PC-3 (cell line): Measurements from ENCODE around the gene DSG2. TPM values are rescaled to one million over a fixed set of nuclear protein-coding genes. Genes with fewer than 3 reads are reported as not detected.

Source experiments
- ATAC-seq: fragments of 200-7000 bp; cut with Tn5 transposase; 2 replicates; pipeline ENCODE4 v1.9.1; 2020; ENCODE audit warnings: mild to moderate bottlenecking, moderate library complexity
- BruUV-seq: library from RNA; stranded (reverse); fragments of 400-500 nt; replicated peaks from 2 replicates; lab custom pipeline; 2021; lab: Mats Ljungman, UMichigan
- CTCF ChIA-PET: fragments of 300-600 bp; sonication (Branson Sonifier 250); formaldehyde crosslinking; loops from one replicate; lab custom pipeline; 2022; ENCODE audit warnings: antibody characterized with exemption; lab: Charles Lee
- POLR2A ChIA-PET: fragments of 300-600 bp; sonication (Branson Sonifier 250); formaldehyde crosslinking; loops from one replicate; lab custom pipeline; 2022; ENCODE audit warnings: antibody characterized with exemption; ENCODE audit not compliant: unreplicated experiment; lab: Charles Lee
- DNase-seq: peaks from one replicate; pipeline ENCODE4 v3.0.0-alpha.2; 2015
- H2AFZ ChIP-seq: fragments of 300-600 bp; sonication (generic); 2 replicates; pipeline ENCODE4 v1.6.0; 2016; ENCODE audit warnings: antibody characterized with exemption, low read length
- H3F3A ChIP-seq: fragments of 300-600 bp; sonication (generic); one replicate; pipeline ENCODE4 v1.6.0; 2017; ENCODE audit warnings: antibody characterized with exemption, low read length, control low read depth, mild to moderate bottlenecking; ENCODE audit not compliant: unreplicated experiment
- H3K27ac ChIP-seq: fragments of 300-600 bp; sonication (generic); 2 replicates; pipeline ENCODE4 v1.5.1; 2016; ENCODE audit warnings: mild to moderate bottlenecking, low read length
- H3K27me3 ChIP-seq: fragments of 300-600 bp; sonication (generic); 2 replicates; pipeline ENCODE4 v1.6.1; 2016; ENCODE audit warnings: low read length, mixed read lengths
- H3K36me3 ChIP-seq: fragments of 300-600 bp; sonication (generic); 2 replicates; pipeline ENCODE4 v1.6.1; 2016; ENCODE audit warnings: low read depth, mixed run types, low read length, mixed read lengths
- H3K4me1 ChIP-seq: fragments of 300-600 bp; sonication (generic); 2 replicates; pipeline ENCODE4 v1.5.1; 2016; ENCODE audit warnings: low read length; ENCODE audit not compliant: insufficient read depth
- H3K4me2 ChIP-seq: fragments of 300-600 bp; sonication (generic); 2 replicates; pipeline ENCODE4 v1.6.0; 2016; ENCODE audit warnings: low read length
- H3K4me3 ChIP-seq: fragments of 300-600 bp; sonication (generic); 2 replicates; pipeline ENCODE4 v1.5.1; 2016; ENCODE audit warnings: mild to moderate bottlenecking, low read length, mixed read lengths
- H3K79me2 ChIP-seq: fragments of 300-600 bp; sonication (generic); 2 replicates; pipeline ENCODE4 v1.6.1; 2017; ENCODE audit warnings: low read length, mixed read lengths
- H3K9ac ChIP-seq: fragments of 300-600 bp; sonication (generic); 2 replicates; pipeline ENCODE4 v1.6.0; 2016; ENCODE audit warnings: mild to moderate bottlenecking, low read length
- H3K9me2 ChIP-seq: fragments of 300-600 bp; sonication (generic); replicated peaks from 2 replicates; pipeline ENCODE4 v1.6.1; 2016; ENCODE audit warnings: mixed run types, low read length, mixed read lengths
- H3K9me3 ChIP-seq: fragments of 300-600 bp; sonication (generic); 2 replicates; pipeline ENCODE4 v1.6.1; 2016; ENCODE audit warnings: low read length, mixed read lengths
- H4K20me1 ChIP-seq: fragments of 300-600 bp; sonication (generic); 2 replicates; pipeline ENCODE4 v1.6.1; 2016; ENCODE audit warnings: low read length, mixed read lengths
- EZH2 ChIP-seq: fragments of 300-600 bp; sonication (generic); IDR thresholded peaks from one replicate; pipeline ENCODE4 v1.6.1; 2017; ENCODE audit warnings: antibody characterized with exemption, mild to moderate bottlenecking, low read length; ENCODE audit not compliant: unreplicated experiment
- EZH2phosphoT487 ChIP-seq: fragments of 300-600 bp; sonication (generic); IDR thresholded peaks from 2 replicates; pipeline ENCODE4 v1.6.1; 2018; ENCODE audit warnings: mild to moderate bottlenecking, antibody characterized with exemption, low read length, borderline replicate concordance
- intact Hi-C: fragments of 100-400 bp; cut with micrococcal nuclease; formaldehyde crosslinking; loops from 2 replicates; pipeline ENCODE4 v1.9.0; 2023
- total RNA-seq: library from RNA; depleted of rRNA; stranded (reverse); fragments of >200 nt; gene quantifications from 2 replicates; pipeline ENCODE4 v1.2.3, GENCODE V29; 2014
- TF ChIP-seq, protein P1 (sequence below): fragments of 300-600 bp; sonication (generic); conservative IDR thresholded peaks from 2 replicates; pipeline ENCODE4 v1.5.1; 2017; ENCODE audit warnings: antibody characterized with exemption, low read depth, mild to moderate bottlenecking, low read length

Gene DSG2
- total RNA-seq, 1 experiment from 2014 or later: 17.2 TPM

DNA sequence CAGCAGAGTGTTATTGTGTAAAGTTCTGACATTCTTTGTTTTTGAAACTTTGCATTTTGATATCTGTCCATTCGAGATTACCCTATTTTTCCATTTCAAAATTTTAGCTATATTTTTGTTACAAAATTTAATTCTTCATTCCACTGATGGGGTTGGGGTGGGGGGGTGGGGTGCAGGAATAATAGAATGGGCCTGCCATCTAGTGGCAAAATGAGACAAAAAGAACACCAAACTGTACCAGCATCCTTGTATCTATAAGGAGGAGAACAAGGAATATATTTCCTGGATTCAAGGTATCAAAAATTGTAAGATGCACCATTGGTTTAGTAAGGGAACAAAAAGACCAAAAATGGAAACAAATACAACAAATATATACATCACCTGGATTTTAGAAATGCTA is 65.8 kb downstream of the DSG2 start:
- Histone ChIP-seq H3K36me3 (no peaks in the 10 kb centered on the region), H3K27ac (no peak overlapping the region), H2AFZ (no peak overlapping the region), H3K4me1 (no peaks in the 10 kb centered on the region), H4K20me1 (no peaks in the 10 kb centered on the region), H3K9ac (no peak overlapping the region), H3K79me2 (no peaks in the 10 kb centered on the region), H3F3A (no peaks in the 10 kb centered on the region), H3K9me2 (no peaks in the 10 kb centered on the region), H3K4me2 (no peak overlapping the region), H3K27me3 (no peaks in the 10 kb centered on the region), H3K4me3 (no peak overlapping the region), H3K9me3 (no peaks in the 10 kb centered on the region)
- no peak for TF ChIP-seq EZH2
- TF ChIP-seq, protein P1, sequence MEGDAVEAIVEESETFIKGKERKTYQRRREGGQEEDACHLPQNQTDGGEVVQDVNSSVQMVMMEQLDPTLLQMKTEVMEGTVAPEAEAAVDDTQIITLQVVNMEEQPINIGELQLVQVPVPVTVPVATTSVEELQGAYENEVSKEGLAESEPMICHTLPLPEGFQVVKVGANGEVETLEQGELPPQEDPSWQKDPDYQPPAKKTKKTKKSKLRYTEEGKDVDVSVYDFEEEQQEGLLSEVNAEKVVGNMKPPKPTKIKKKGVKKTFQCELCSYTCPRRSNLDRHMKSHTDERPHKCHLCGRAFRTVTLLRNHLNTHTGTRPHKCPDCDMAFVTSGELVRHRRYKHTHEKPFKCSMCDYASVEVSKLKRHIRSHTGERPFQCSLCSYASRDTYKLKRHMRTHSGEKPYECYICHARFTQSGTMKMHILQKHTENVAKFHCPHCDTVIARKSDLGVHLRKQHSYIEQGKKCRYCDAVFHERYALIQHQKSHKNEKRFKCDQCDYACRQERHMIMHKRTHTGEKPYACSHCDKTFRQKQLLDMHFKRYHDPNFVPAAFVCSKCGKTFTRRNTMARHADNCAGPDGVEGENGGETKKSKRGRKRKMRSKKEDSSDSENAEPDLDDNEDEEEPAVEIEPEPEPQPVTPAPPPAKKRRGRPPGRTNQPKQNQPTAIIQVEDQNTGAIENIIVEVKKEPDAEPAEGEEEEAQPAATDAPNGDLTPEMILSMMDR: peak; percentile 15; the same call in 1 of the 2 replicates
- BruUV-seq: no TSS peak
- ChIA-PET POLR2A (interaction anchor here (0.5 kb wide), 1 partner anchor 647 kb away, joined by 3 read pairs; no protein-coding TSS in a partner anchor), CTCF (interaction anchor here (0.6 kb wide), 2 partner anchors 9 to 141 kb away, joined by 3 to 4 read pairs; no protein-coding TSS in a partner anchor)
- ATAC-seq (0 out of 2 replicates have a peak, but pooled peaks have one; percentile 24), DNase-seq (peak; percentile 12)
- intact Hi-C loops: no loop called here

DNA sequence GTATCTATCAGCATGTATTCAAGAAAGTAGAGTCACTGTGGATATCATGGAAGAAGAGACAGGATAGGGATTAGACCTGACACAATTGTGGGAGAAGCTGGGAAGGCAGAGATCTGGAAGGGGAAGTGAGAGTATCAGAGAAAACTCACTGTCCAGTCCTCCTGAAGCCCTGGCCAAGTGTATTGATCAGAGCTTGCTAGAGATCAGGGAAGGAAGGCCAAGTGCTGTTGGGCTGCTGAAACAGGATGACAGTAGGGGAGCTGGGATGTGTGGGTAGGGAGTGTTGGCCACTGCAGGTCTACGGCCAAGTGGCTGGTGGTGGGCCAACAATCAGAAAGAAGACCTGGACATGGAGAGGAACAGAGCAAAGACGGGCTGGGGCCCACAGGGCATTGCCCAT is 67.4 kb downstream of the DSG2 start:
- no peaks in the 10 kb centered on the region for H3K9me3 ChIP-seq
- no peaks in the 10 kb centered on the region for H3K36me3 ChIP-seq
- POLR2A ChIA-PET: no interaction called here
- CTCF ChIA-PET: no interaction called here
- no TSS peak for BruUV-seq
- no peak overlapping the region for H3K4me3 ChIP-seq
- no peak overlapping the region for H3K27ac ChIP-seq
- no peaks in the 10 kb centered on the region for H3K4me1 ChIP-seq
- H3K9ac ChIP-seq: no peak overlapping the region
- H3K27me3 ChIP-seq: no peaks in the 10 kb centered on the region
- no peaks in the 10 kb centered on the region for H3K9me2 ChIP-seq
- no peak overlapping the region for H3K4me2 ChIP-seq
- no peaks in the 10 kb centered on the region for H3K79me2 ChIP-seq
- intact Hi-C loops: no loop called here
- TF ChIP-seq EZH2 (no peak), EZH2phosphoT487 (no peak)
- TF ChIP-seq, protein P1: no peak
- H4K20me1 ChIP-seq: no peaks in the 10 kb centered on the region
- no peak for DNase-seq
- H3F3A ChIP-seq: no peaks in the 10 kb centered on the region
- no peak overlapping the region for H2AFZ ChIP-seq
- no peak for ATAC-seq

DNA sequence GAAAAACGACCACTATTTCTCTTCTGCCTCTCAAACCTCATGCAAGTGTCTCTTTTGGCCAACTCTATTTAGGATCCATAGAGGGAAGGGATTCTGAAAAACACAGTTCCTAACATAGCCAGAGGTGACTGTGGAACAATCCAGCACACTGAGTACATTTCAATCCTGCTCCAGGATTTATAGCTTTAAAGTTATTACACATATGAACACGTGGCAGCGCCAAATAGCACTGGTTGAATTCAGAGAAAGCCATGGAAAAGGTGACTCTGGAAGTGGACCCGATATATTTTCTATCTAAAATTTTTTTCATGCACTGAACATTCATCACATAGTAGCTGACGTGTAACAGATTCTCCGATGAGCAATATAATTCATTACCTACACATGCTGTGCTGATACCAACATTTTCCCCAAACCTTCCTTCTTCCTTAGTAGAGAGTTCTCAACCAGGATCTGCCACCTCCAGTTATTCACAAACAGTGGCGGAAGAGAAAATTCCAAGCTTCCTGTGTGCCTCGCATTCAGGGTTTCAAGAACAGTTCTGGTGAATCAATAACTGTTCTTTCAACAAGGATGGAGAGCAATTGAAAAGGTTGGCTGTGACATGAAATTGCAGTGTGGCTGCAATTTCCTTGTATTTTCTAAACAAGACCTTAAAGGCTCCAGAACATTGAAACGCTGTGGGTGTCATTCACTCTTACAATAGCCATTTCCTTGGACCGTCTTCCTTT is 68.0 kb downstream of the DSG2 start:
- H3F3A ChIP-seq: no peaks in the 10 kb centered on the region
- TF ChIP-seq EZH2: no peak
- TF ChIP-seq EZH2phosphoT487: no peak
- TF ChIP-seq, protein P1: no peak
- no peak overlapping the region for H3K27ac ChIP-seq
- H3K4me3 ChIP-seq: no peak overlapping the region
- no TSS peak for BruUV-seq
- H3K9me2 ChIP-seq: no peaks in the 10 kb centered on the region
- H2AFZ ChIP-seq: no peak overlapping the region
- ATAC-seq (no peak), DNase-seq (no peak)
- H3K9me3 ChIP-seq: no peaks in the 10 kb centered on the region
- ChIA-PET CTCF (no interaction called here), POLR2A (no interaction called here)
- no peaks in the 10 kb centered on the region for H3K36me3 ChIP-seq
- H3K27me3 ChIP-seq: no peaks in the 10 kb centered on the region
- no peak overlapping the region for H3K9ac ChIP-seq
- intact Hi-C loops: no loop called here
- H3K4me2 ChIP-seq: no peak overlapping the region
- no peaks in the 10 kb centered on the region for H4K20me1 ChIP-seq
- H3K4me1 ChIP-seq: no peaks in the 10 kb centered on the region
- no peaks in the 10 kb centered on the region for H3K79me2 ChIP-seq
